HL-60 (cell line): Measurements from ENCODE around the gene VPS36.

Experiments used
- CTCF ChIP-seq: IDR thresholded peaks from one replicate; pipeline ENCODE4 v1.5.1; 2011; ENCODE audit warnings: low read length, control low read depth, inconsistent platforms; ENCODE audit not compliant: insufficient read depth
- POLR2AphosphoS5 ChIP-seq: IDR thresholded peaks from 2 replicates; pipeline ENCODE4 v1.6.1; 2012; ENCODE audit warnings: low read depth

- TF ChIP-seq CTCF (no peak), POLR2AphosphoS5 (no peak)
Measured at GRCh38 chr13:52405767-52406494, 44.5 kb downstream of the VPS36 start, which contains the start of gene THSD1.
